A549 (cell line): ENCODE data around the gene LAMB1. TPM values are rescaled to one million over a fixed set of nuclear protein-coding genes. Genes with fewer than 3 reads are reported as not detected.

Experiments used
- ATAC-seq, 2 experiments: fragments of 200-7000 bp in 1 of 2; fragments of >200 bp in 1 of 2; cut with Nextera tagmentation in 1 of 2; cut with Tn5 transposase in 1 of 2; 3 replicates each; pipeline versions ENCODE4 v1.8.0 to v1.9.1; 2018 to 2020; ENCODE audit warnings: mild to moderate bottlenecking in 1 of 2, moderate library complexity in 1 of 2
- CTCF ChIA-PET: fragments of 300-600 bp; sonication (Branson Sonifier 250); formaldehyde crosslinking; extraction: SDS; loops from one replicate; lab custom pipeline; 2021; ENCODE audit warnings: antibody characterized with exemption, inconsistent platforms; lab: Yijun Ruan, JAX
- POLR2A ChIA-PET: fragments of 350-600 bp; formaldehyde crosslinking; extraction: SDS; loops from one replicate; lab custom pipeline; 2021; ENCODE audit warnings: antibody characterized with exemption, inconsistent platforms; lab: Yijun Ruan, JAX
- DNase-seq, 2 experiments: peaks; one replicate each; pipeline versions ENCODE4 v3.0.0 to v3.0.0-alpha.2; 2011 to 2016; ENCODE audit warnings: low read depth in 1 of 2, low spot score in 1 of 2
- FAIRE-seq: peaks from 2 replicates; lab custom pipeline; 2011; peaks lifted over from hg19 to GRCh38; lab: Jason Lieb, UNC
- H3K27ac ChIP-seq, 2 experiments: fragments of >200 bp; sonication (Bioruptor Twin); formaldehyde crosslinking; 3 replicates each; pipeline ENCODE4 v1.5.1; 2016 to 2017
- H3K4me1 ChIP-seq: fragments of >200 bp; sonication (Bioruptor Twin); formaldehyde crosslinking; 3 replicates; pipeline ENCODE4 v1.6.1; 2016
- H3K4me2 ChIP-seq: fragments of >200 bp; sonication (Bioruptor Twin); formaldehyde crosslinking; 3 replicates; pipeline ENCODE4 v1.6.1; 2016
- H3K4me3 ChIP-seq: fragments of >200 bp; sonication (Bioruptor Twin); formaldehyde crosslinking; 3 replicates; pipeline ENCODE4 v1.5.1; 2016
- H3K9me3 ChIP-seq: fragments of >200 bp; sonication (Bioruptor Twin); formaldehyde crosslinking; 3 replicates; pipeline ENCODE4 v1.6.1; 2016
- EP300 ChIP-seq, 2 experiments: fragments of >200 bp; sonication (Bioruptor Twin); formaldehyde crosslinking; IDR thresholded peaks; 2 replicates in 1 of 2; 3 replicates in 1 of 2; pipeline ENCODE4 v1.6.1; 2016 to 2017
- FOSB ChIP-seq: fragments of 250-450 bp; sonication (Bioruptor Pico); IDR thresholded peaks from 2 replicates; pipeline ENCODE4 v1.5.0; 2020; ENCODE audit warnings: mild to moderate bottlenecking, moderate library complexity
- FOSL2 ChIP-seq, 2 experiments: fragments of 450-650 bp in 1 of 2; fragments of >200 bp in 1 of 2; sonication (Bioruptor Twin) in 1 of 2; formaldehyde crosslinking; IDR thresholded peaks; 2 replicates each; pipeline versions ENCODE4 v1.5.0 to v1.6.1; 2016 to 2020; ENCODE audit warnings: mild to moderate bottlenecking in 1 of 2, moderate library complexity in 1 of 2
- HOXA7 ChIP-seq: fragments of 250-450 bp; sonication (Bioruptor Pico); IDR thresholded peaks from 2 replicates; pipeline ENCODE4 v1.5.0; 2020; ENCODE audit warnings: mild to moderate bottlenecking, moderate library complexity
- JUN ChIP-seq, 2 experiments: fragments of >200 bp; sonication (Bioruptor Twin); formaldehyde crosslinking; IDR thresholded peaks; 2 replicates in 1 of 2; 3 replicates in 1 of 2; pipeline ENCODE4 v1.6.1; 2016 to 2017
- JUNB ChIP-seq: fragments of >200 bp; sonication (Bioruptor Twin); formaldehyde crosslinking; IDR thresholded peaks from 2 replicates; pipeline ENCODE4 v1.6.1; 2016
- KDM5A ChIP-seq: fragments of 200-600 bp; sonication (generic); IDR thresholded peaks from 2 replicates; pipeline ENCODE4 v1.6.1; 2016; ENCODE audit warnings: antibody characterized with exemption, mild to moderate bottlenecking
- MAFK ChIP-seq: fragments of 450-650 bp; IDR thresholded peaks from 2 replicates; pipeline ENCODE4 v1.6.1; 2014; ENCODE audit not compliant: partially characterized antibody
- MYC ChIP-seq: IDR thresholded peaks from 2 replicates; pipeline ENCODE4 v1.6.1; 2012; ENCODE audit warnings: mild to moderate bottlenecking, inconsistent platforms, low read length, improper control_type of control experiment, borderline replicate concordance
- POLR2A ChIP-seq: IDR thresholded peaks from 2 replicates; pipeline ENCODE4 v1.6.1; 2012; ENCODE audit warnings: mild to moderate bottlenecking, low read length
- RARB ChIP-seq: fragments of 250-450 bp; sonication (Bioruptor Pico); IDR thresholded peaks from 2 replicates; pipeline ENCODE4 v1.8.0; 2021; ENCODE audit warnings: mild to moderate bottlenecking, moderate library complexity
- RNF2 ChIP-seq: fragments of 200-600 bp; sonication (generic); IDR thresholded peaks from 2 replicates; pipeline ENCODE4 v1.6.1; 2016; ENCODE audit warnings: low read depth, mild to moderate bottlenecking, antibody characterized with exemption, moderate library complexity, borderline replicate concordance
- SMC3 ChIP-seq: fragments of >200 bp; sonication (Bioruptor Twin); formaldehyde crosslinking; IDR thresholded peaks from 3 replicates; pipeline ENCODE4 v1.6.1; 2018; ENCODE audit warnings: inconsistent platforms
- ZC3H11A ChIP-seq: fragments of 450-650 bp; IDR thresholded peaks from 2 replicates; pipeline ENCODE4 v1.6.1; 2014; ENCODE audit warnings: antibody characterized with exemption, mild to moderate bottlenecking
- ZSCAN20 ChIP-seq: fragments of 250-450 bp; sonication (Bioruptor Pico); IDR thresholded peaks from 2 replicates; pipeline ENCODE4 v1.8.0; 2022; ENCODE audit warnings: mild to moderate bottlenecking, moderate library complexity
- WGBS: methylation state at CpG from one replicate; pipeline ENCODE4 v1.1.6; 2017; ENCODE audit errors: missing lambda C conversion rate; 5-methylcytosine and 5-hydroxymethylcytosine counted together
- polyA plus RNA-seq, 4 experiments: library from polyadenylated mRNA; depleted of rRNA in 3 of 4; stranded (reverse); fragments of >200 nt; fragmentation: RNase III in 1 of 4; extraction: RNeasy Plus Mini Kit Qiagen cat#74134 plus additional on column Dnase treatment in 1 of 4; gene quantifications; 2 replicates in 3 of 4; 3 replicates in 1 of 4; pipeline ENCODE4 v1.2.3, GENCODE V29; 2011 to 2017
- TF ChIP-seq, protein P1 (sequence below): fragments of 250-450 bp; sonication (Bioruptor Pico); IDR thresholded peaks from 2 replicates; pipeline ENCODE4 v1.5.0; 2020; ENCODE audit warnings: low read depth, mild to moderate bottlenecking, moderate library complexity
- TF ChIP-seq, protein P2 (sequence below): IDR thresholded peaks from 2 replicates; pipeline ENCODE4 v1.6.1; 2012
- TF ChIP-seq, protein P3 (sequence below): fragments of >200 bp; sonication (Bioruptor Twin); formaldehyde crosslinking; IDR thresholded peaks from 3 replicates; pipeline ENCODE4 v1.5.1; 2016
- TF ChIP-seq, protein P4 (sequence below): fragments of >200 bp; sonication (Bioruptor Twin); formaldehyde crosslinking; IDR thresholded peaks from 2 replicates; pipeline ENCODE4 v1.6.1; 2016
- TF ChIP-seq, protein P5 (sequence below): fragments of >200 bp; sonication (Bioruptor Twin); formaldehyde crosslinking; IDR thresholded peaks from 3 replicates; pipeline ENCODE4 v1.6.1; 2016

Gene LAMB1
- polyA plus RNA-seq, 2 of the 4 experiments (the other 2 are of a cell fraction) = 142 to 162 TPM

DNA sequence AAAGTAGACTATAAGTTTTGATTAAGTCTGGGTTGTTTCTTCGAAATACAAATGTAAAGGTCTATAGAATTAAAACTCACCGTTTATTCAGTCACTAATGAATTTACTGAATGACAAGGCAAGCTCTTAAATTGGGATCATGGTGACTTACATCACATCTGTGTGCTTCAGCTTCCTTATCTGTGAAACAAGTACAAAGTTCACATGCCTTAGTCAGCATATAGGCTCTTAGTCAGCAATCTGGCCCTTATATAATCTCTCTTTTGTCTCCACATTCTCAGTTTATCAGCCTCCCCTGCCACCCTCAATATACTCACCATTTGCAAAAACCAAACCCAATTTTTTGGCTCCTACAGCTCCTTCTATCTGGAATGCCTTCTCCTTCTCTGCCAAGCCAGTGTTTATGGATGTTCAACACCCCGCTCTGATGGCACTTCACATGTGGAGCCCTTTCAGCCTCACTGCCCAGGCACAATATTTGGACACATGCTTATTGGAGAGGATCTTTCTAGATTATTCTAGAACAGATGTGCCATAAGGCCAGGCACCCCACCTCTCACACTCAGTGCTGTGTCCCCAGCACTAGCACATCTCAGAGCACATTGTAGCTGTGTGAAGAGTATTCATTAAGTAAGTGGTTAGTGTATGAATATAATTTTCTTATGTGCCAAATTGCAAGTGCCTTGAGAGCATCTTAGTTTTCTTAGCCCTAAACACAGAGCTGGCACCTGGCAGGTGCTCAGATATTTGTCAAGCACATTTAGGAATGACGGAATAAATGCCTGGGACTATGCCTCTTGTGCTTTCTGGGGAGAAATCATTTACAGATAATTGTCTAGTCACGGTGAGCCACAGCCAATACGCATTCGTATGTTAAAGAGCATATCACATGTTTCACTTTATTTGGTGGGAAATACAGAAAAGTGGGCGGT lies 9.8 kb upstream of the LAMB1 start (continued):
- TF ChIP-seq EP300 (IDR thresholded peaks at IDR 0.05) = peak in 1 of 2 experiments; percentile 32; a peak in 1 of 5 replicates
- TF ChIP-seq SMC3 = no peak
- no peak for TF ChIP-seq HOXA7 (CRISPR knock-in tag)
- no peak for TF ChIP-seq JUN (IDR thresholded peaks at IDR 0.05)
- TF ChIP-seq FOSL2 (IDR thresholded peaks at IDR 0.05) = peak; percentile 31; the same call in 1 of the 2 replicates
- TF ChIP-seq FOSL2 (CRISPR knock-in tag; IDR thresholded peaks at IDR 0.05) = peak; percentile 80
- TF ChIP-seq POLR2A = no peak
- no peak for TF ChIP-seq MYC
- no peak for TF ChIP-seq ZC3H11A
- TF ChIP-seq, protein P1, sequence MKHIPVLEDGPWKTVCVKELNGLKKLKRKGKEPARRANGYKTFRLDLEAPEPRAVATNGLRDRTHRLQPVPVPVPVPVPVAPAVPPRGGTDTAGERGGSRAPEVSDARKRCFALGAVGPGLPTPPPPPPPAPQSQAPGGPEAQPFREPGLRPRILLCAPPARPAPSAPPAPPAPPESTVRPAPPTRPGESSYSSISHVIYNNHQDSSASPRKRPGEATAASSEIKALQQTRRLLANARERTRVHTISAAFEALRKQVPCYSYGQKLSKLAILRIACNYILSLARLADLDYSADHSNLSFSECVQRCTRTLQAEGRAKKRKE (CRISPR knock-in tag) = no peak
- TF ChIP-seq ZSCAN20 (CRISPR knock-in tag) = no peak
- TF ChIP-seq, protein P2, sequence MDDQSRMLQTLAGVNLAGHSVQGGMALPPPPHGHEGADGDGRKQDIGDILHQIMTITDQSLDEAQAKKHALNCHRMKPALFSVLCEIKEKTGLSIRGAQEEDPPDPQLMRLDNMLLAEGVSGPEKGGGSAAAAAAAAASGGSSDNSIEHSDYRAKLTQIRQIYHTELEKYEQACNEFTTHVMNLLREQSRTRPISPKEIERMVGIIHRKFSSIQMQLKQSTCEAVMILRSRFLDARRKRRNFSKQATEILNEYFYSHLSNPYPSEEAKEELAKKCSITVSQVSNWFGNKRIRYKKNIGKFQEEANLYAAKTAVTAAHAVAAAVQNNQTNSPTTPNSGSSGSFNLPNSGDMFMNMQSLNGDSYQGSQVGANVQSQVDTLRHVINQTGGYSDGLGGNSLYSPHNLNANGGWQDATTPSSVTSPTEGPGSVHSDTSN = no peak
- no peak for TF ChIP-seq FOSB (CRISPR knock-in tag)
- TF ChIP-seq, protein P3, sequence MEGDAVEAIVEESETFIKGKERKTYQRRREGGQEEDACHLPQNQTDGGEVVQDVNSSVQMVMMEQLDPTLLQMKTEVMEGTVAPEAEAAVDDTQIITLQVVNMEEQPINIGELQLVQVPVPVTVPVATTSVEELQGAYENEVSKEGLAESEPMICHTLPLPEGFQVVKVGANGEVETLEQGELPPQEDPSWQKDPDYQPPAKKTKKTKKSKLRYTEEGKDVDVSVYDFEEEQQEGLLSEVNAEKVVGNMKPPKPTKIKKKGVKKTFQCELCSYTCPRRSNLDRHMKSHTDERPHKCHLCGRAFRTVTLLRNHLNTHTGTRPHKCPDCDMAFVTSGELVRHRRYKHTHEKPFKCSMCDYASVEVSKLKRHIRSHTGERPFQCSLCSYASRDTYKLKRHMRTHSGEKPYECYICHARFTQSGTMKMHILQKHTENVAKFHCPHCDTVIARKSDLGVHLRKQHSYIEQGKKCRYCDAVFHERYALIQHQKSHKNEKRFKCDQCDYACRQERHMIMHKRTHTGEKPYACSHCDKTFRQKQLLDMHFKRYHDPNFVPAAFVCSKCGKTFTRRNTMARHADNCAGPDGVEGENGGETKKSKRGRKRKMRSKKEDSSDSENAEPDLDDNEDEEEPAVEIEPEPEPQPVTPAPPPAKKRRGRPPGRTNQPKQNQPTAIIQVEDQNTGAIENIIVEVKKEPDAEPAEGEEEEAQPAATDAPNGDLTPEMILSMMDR = no peak
- TF ChIP-seq, all 56 proteins: peak for 9

DNA sequence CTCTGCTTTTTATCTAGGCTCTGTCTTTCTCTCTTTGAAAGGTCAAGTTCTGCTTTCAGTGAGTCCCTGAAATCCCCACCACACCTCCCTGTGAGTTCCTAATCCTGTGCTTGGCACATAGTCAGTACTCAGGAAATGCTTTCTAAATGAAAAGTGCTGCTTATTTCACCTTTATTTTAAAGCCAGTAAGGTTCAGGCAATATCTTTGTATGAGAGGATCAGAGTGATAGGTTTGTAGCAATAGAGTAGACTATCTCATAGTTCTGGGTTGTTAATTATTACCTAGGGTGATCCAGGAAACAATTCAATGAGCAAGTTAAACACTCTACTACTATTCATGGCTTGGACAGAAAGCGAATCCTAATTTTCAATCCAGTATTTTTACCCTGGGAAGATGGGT lies 7.4 kb upstream of the LAMB1 start:
- Histone ChIP-seq H3K4me2 (peak overlapping the region; percentile 81), H3K9me3 (no peaks in the 10 kb centered on the region)
- DNase-seq = peak in 1 of 2 experiments; percentile 49
- TF ChIP-seq RARB = no peak
- TF ChIP-seq, protein P4, sequence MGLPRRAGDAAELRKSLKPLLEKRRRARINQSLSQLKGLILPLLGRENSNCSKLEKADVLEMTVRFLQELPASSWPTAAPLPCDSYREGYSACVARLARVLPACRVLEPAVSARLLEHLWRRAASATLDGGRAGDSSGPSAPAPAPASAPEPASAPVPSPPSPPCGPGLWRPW = no peak
- TF ChIP-seq JUNB = no peak
- TF ChIP-seq, protein P5, sequence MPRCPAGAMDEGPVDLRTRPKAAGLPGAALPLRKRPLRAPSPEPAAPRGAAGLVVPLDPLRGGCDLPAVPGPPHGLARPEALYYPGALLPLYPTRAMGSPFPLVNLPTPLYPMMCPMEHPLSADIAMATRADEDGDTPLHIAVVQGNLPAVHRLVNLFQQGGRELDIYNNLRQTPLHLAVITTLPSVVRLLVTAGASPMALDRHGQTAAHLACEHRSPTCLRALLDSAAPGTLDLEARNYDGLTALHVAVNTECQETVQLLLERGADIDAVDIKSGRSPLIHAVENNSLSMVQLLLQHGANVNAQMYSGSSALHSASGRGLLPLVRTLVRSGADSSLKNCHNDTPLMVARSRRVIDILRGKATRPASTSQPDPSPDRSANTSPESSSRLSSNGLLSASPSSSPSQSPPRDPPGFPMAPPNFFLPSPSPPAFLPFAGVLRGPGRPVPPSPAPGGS = no peak
- TF ChIP-seq RNF2 = no peak
- TF ChIP-seq POLR2A = no peak
- TF ChIP-seq KDM5A = no peak
- no peak for TF ChIP-seq MAFK
- TF ChIP-seq, all 56 proteins: peak for 0
- Histone ChIP-seq H3K4me1 (peaks cover 82% of the 10 kb centered on the region), H3K27ac (peak overlapping the region; percentile 81 to 87), H3K4me3 (peak overlapping the region; percentile 5; the same call in 1 of the 3 replicates)
- ChIA-PET CTCF (no interaction called here), POLR2A (no interaction called here)
- no peak for FAIRE-seq
- WGBS = 4% methylated on average over 1 of the region's 1 CpG
- ATAC-seq = peak; percentile 57 to 66; a peak in 5 of 6 replicates
